Raji (cell line): ENCODE results near the gene HELB.

ENCODE experiments used
- POLR2A ChIP-seq: IDR thresholded peaks from 2 replicates; pipeline ENCODE4 v1.6.1; 2011; ENCODE audit warnings: low read depth, low read length, control low read depth; ENCODE audit not compliant: insufficient read depth

Gene HELB

DNA sequence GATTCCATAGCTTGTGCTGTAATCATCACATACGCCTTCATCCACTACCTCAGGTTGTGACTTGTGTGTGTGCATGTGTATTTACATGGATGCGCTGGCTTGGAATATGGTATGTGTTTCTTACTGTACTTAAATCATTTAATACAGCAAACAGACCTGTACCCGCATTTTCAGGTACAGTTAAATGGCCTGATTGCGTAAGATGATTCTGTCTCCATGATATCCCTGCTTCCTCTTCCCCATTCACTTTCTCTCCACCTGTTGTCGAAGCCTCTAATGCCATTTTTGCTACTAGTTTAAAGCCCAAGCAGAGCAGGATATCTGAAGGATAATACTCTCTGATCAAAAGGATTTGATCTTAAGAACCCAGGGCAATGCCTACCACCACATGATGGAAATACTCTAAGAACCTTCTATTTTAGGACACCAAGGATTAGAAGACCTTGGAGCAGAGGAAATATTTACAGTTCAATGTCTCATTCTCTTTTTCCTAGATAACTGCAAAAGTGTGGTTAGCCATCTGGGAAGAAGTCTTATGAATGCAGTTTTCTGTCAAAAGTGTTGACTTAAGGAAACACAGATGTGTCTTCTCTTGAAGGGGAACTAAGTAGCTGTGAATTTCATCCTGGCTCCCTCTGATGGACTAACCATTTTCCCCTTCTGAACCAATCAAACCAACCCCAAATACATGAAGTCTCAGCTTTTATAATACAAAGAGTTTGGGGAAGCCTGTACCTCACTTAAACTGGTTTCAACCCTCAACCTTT lies 78.7 kb downstream of the HELB start:
- TF ChIP-seq POLR2A = no peak

GRCh38 chr12:66387117-66387516 lies 84.8 kb downstream of the HELB start:
- TF ChIP-seq POLR2A = no peak
